Endothelial cell of umbilical vein (primary cell): ENCODE results near the gene SYTL4. TPM values are rescaled to one million over a fixed set of nuclear protein-coding genes. Genes with fewer than 3 reads are reported as not detected.

Experiments used
- BruUV-seq: library from RNA; stranded (reverse); fragments of 400-500 nt; replicated peaks from 2 replicates; lab custom pipeline; 2021; lab: Mats Ljungman, UMichigan
- CTCF ChIA-PET: fragments of 300-600, 350-600 bp; sonication (Branson Sonifier 250); formaldehyde crosslinking; loops from one replicate; lab custom pipeline; 2021; ENCODE audit warnings: antibody characterized with exemption, inconsistent platforms; lab: Charles Lee
- POLR2A ChIA-PET: fragments of 300-600, 350-600 bp; sonication (Branson Sonifier 250); formaldehyde crosslinking; loops from one replicate; lab custom pipeline; 2021; ENCODE audit warnings: antibody characterized with exemption, inconsistent platforms; lab: Charles Lee
- DNase-seq: peaks from one replicate; pipeline ENCODE4 v3.0.0-alpha.2; 2011; ENCODE audit warnings: low read depth, low spot score
- FAIRE-seq: peaks from 2 replicates; lab custom pipeline; 2011; peaks lifted over from hg19 to GRCh38; lab: Jason Lieb, UNC
- H2AFZ ChIP-seq: 2 replicates; pipeline ENCODE4 v1.6.0; 2012; ENCODE audit warnings: low read depth, low read length, control low read depth, inconsistent platforms
- H3K27ac ChIP-seq: 2 replicates; pipeline ENCODE4 v1.5.1; 2011; ENCODE audit warnings: low read depth, mild to moderate bottlenecking, control low read depth, low read length, moderate library complexity; ENCODE audit not compliant: insufficient read depth
- H3K27me3 ChIP-seq, 2 experiments: 2 replicates each; pipeline versions ENCODE4 v1.6.0 to v1.6.1; 2011; ENCODE audit warnings: low read length in 2 of 2, mixed read lengths in 1 of 2; ENCODE audit not compliant: control insufficient read depth in 2 of 2, insufficient read depth in 2 of 2
- H3K36me3 ChIP-seq, 2 experiments: 2 replicates in 1 of 2; 3 replicates in 1 of 2; pipeline ENCODE4 v1.5.1; 2011; ENCODE audit warnings: low read length in 2 of 2, mild to moderate bottlenecking in 1 of 2, moderate library complexity in 1 of 2; ENCODE audit not compliant: control insufficient read depth in 2 of 2, insufficient read depth in 2 of 2; ENCODE audit errors: extremely low read depth in 1 of 2
- H3K4me1 ChIP-seq: 3 replicates; pipeline ENCODE4 v1.5.1; 2011; ENCODE audit warnings: mild to moderate bottlenecking, low read length; ENCODE audit not compliant: control insufficient read depth, insufficient read depth; ENCODE audit errors: extremely low read depth
- H3K4me2 ChIP-seq: 2 replicates; pipeline ENCODE4 v1.6.1; 2011; ENCODE audit warnings: low read length, control low read depth, mixed read lengths; ENCODE audit not compliant: insufficient read depth
- H3K4me3 ChIP-seq, 3 experiments: fragments of 200-600 bp in 1 of 3; sonication (generic), shearing (Covaris generic) in 1 of 3; replicated peaks in 1 of 3; 2 replicates each; pipeline ENCODE4 v1.5.1; 2011 to 2016; ENCODE audit warnings: control low read depth in 3 of 3, low read length in 3 of 3, mild to moderate bottlenecking in 2 of 3, inconsistent platforms in 1 of 3, low read depth in 1 of 3, moderate library complexity in 1 of 3; ENCODE audit not compliant: insufficient read depth in 1 of 3
- H3K79me2 ChIP-seq: 2 replicates; pipeline ENCODE4 v1.6.0; 2012; ENCODE audit warnings: low read length, inconsistent platforms; ENCODE audit not compliant: control insufficient read depth, insufficient read depth
- H3K9ac ChIP-seq: replicated peaks from 2 replicates; pipeline ENCODE3; 2011; ENCODE audit warnings: low read length, control low read depth; ENCODE audit not compliant: insufficient read depth; ENCODE audit errors: extremely low read depth
- H3K9me1 ChIP-seq: replicated peaks from 3 replicates; pipeline ENCODE4 v1.6.0; 2011; ENCODE audit warnings: mild to moderate bottlenecking, low read length; ENCODE audit not compliant: control insufficient read depth, insufficient read depth; ENCODE audit errors: extremely low read depth
- H3K9me3 ChIP-seq: replicated peaks from 2 replicates; pipeline ENCODE4 v1.5.1; 2012; ENCODE audit warnings: low read length, inconsistent platforms; ENCODE audit not compliant: control insufficient read depth, insufficient read depth
- H4K20me1 ChIP-seq: replicated peaks from 2 replicates; pipeline ENCODE3; 2011; ENCODE audit warnings: mild to moderate bottlenecking, low read length; ENCODE audit not compliant: control insufficient read depth, insufficient read depth; ENCODE audit errors: extremely low read depth
- CTCF ChIP-seq, 2 donors: IDR thresholded peaks; 1 replicate in 1 of 2; 2 replicates in 1 of 2; pipeline ENCODE4 v1.5.1; 2011; ENCODE audit warnings: low read length in 2 of 2, mild to moderate bottlenecking in 2 of 2, moderate library complexity in 2 of 2, control low read depth in 1 of 2, inconsistent platforms in 1 of 2, low read depth in 1 of 2; ENCODE audit not compliant: insufficient read depth in 1 of 2; ENCODE audit errors: extremely low read depth in 1 of 2
- EZH2 ChIP-seq: IDR thresholded peaks from 2 replicates; pipeline ENCODE4 v1.6.1; 2012; ENCODE audit warnings: borderline replicate concordance, low read depth, mild to moderate bottlenecking, moderate library complexity, low read length, inconsistent platforms; ENCODE audit not compliant: severe bottlenecking
- FOS ChIP-seq: IDR thresholded peaks from 2 replicates; pipeline ENCODE4 v1.6.1; 2011; ENCODE audit warnings: mild to moderate bottlenecking, low read length, moderate library complexity, borderline replicate concordance; ENCODE audit not compliant: insufficient read depth
- GATA2 ChIP-seq: IDR thresholded peaks from 2 replicates; pipeline ENCODE4 v1.7.0; 2011; ENCODE audit warnings: low read depth, mild to moderate bottlenecking, moderate library complexity, mixed read lengths, low read length; ENCODE audit not compliant: insufficient read length, insufficient read depth
- JUN ChIP-seq: IDR thresholded peaks from 2 replicates; pipeline ENCODE4 v1.6.1; 2011; ENCODE audit warnings: borderline replicate concordance, low read depth; ENCODE audit not compliant: insufficient read length, insufficient read depth
- MAX ChIP-seq: IDR thresholded peaks from 2 replicates; pipeline ENCODE4 v1.6.1; 2011; ENCODE audit not compliant: insufficient read depth, insufficient read length
- MYC ChIP-seq: IDR thresholded peaks from one replicate; pipeline ENCODE4 v1.6.1; 2011; ENCODE audit warnings: mild to moderate bottlenecking, low read depth, low read length
- POLR2A ChIP-seq: IDR thresholded peaks from 2 replicates; pipeline ENCODE4 v1.6.1; 2012; ENCODE audit warnings: low read depth, mild to moderate bottlenecking, control low read depth, low read length
- POLR2AphosphoS5 ChIP-seq: IDR thresholded peaks from 2 replicates; pipeline ENCODE4 v1.6.1; 2012; ENCODE audit warnings: low read depth, mild to moderate bottlenecking, control low read depth, low read length, moderate library complexity; ENCODE audit not compliant: insufficient read depth
- dilution Hi-C: fragments of 300-500 bp; cut with MboI; formaldehyde crosslinking; loops from one replicate; pipeline ENCODE4 v1.15.0; 2019; ENCODE audit warnings: low sequenced_read_pairs; ENCODE audit not compliant: extremely low pct_ligation_motif_present
- intact Hi-C: fragments of 100-400 bp; cut with micrococcal nuclease; formaldehyde crosslinking; loops from one replicate; pipeline ENCODE4 v1.10.0; 2022
- polyA plus RNA-seq, 4 experiments: library from polyadenylated mRNA; depleted of rRNA in 3 of 4; stranded (reverse) in 3 of 4; unstranded in 1 of 4; fragments of >200 nt; gene quantifications; 2 replicates each; pipeline versions ENCODE4 v1.2.1 to v1.2.3, GENCODE V29; 2011 to 2012; ENCODE audit warnings: missing spikeins in 1 of 4
- total RNA-seq: library from RNA; stranded (reverse); gene quantifications from 2 replicates; pipeline ENCODE4 v1.2.3, GENCODE V29; 2021

SYTL4 gene
- total and polyA plus RNA-seq, 2 donors (not counting 3 experiments of a cell fraction or from before 2014, with no cell fraction given): 25.6 to 44.1 TPM

- intact Hi-C loops: loop anchor here (1.0 kb wide), 1 partner anchor 10 kb away; no protein-coding TSS in a partner anchor
- CTCF ChIA-PET: interaction anchor here (0.6 to 8.0 kb wide), 2 partner anchors 12 to 84 kb away, joined by 3 to 374 read pairs; no protein-coding TSS in a partner anchor
- TF ChIP-seq POLR2A (no peak), GATA2 (no peak), EZH2 (no peak), CTCF (IDR thresholded peaks at IDR 0.05; ENCODE audit: extremely low read depth in 1 of 2, insufficient read depth in 1 of 2, low read depth in 1 of 2, low read length in 2 of 2) (no peak), MYC (no peak), JUN (no peak), POLR2AphosphoS5 (no peak), FOS (no peak), MAX (no peak)
Measured at GRCh38 chrX:100682939-100683338, 49.0 kb downstream of the SYTL4 start.

More at GRCh38 chrX:100682939-100683338, 49.0 kb downstream of the SYTL4 start:
- Histone ChIP-seq H3K27ac (no peak overlapping the region), H3K4me1 (peaks cover 17% of the 10 kb centered on the region), H3K9ac (no peak overlapping the region), H4K20me1 (no peaks in the 10 kb centered on the region), H3K36me3 (peaks cover 2 to 4% of the 10 kb centered on the region in 2 experiments), H3K27me3 (no peaks in the 10 kb centered on the region), H2AFZ (no peak overlapping the region), H3K79me2 (no peaks in the 10 kb centered on the region), H3K4me3 (no peak overlapping the region), H3K9me3 (no peaks in the 10 kb centered on the region), H3K9me1 (no peaks in the 10 kb centered on the region), H3K4me2 (no peak overlapping the region)
- dilution Hi-C loops: no loop called here
- no TSS peak for BruUV-seq
- FAIRE-seq (no peak), DNase-seq (no peak)
- POLR2A ChIA-PET: no interaction called here
